A204.1 (cell line): Measurements from ENCODE around the gene CAMKMT.
A peak's percentile ranks its signal among the peaks of the same experiment; 100 is the strongest.

Source experiments
- FAIRE-seq: peaks from 2 replicates; lab custom pipeline; 2012; peaks lifted over from hg19 to GRCh38; lab: Jason Lieb, UNC

Gene CAMKMT

DNA sequence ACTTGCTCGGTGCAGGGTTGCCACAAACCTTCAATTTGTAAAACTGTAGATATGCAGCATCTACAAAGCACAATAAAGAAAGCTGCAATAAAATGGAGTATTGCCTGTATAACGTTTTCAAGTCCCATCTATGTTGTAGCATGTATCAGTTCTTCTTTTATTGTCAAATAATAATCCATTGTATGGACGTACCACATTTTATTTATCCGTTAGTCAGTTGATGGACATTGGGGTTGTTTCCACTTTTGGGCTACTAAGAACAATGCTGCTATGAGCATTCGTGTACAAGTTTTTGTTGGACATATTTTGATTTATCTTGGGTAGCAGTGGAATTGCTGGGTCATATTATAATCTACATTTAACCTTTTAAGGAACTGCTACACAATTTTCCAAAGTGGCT lies 339.1 kb downstream of the CAMKMT start:
- no peak for FAIRE-seq

DNA sequence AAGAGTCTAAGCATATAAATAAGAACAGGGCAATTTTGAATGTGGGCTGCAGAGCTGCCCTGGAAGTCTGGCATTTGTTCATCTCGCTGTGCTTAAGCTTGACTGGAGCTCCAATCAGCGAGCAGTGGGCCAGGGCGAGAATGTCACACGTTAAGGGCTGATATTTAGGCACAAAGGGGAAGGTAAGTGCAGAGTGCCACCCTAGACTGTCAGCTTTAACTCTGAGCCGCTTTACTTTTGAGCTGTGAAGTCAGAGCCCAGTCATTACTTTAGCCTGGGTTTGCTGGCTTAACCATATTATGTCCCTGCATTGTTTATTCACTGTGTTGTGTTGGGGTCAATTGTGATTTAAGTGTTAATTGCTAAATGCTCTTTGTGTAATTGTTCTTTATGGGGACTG lies 343.6 kb downstream of the CAMKMT start:
- FAIRE-seq, result no peak

DNA sequence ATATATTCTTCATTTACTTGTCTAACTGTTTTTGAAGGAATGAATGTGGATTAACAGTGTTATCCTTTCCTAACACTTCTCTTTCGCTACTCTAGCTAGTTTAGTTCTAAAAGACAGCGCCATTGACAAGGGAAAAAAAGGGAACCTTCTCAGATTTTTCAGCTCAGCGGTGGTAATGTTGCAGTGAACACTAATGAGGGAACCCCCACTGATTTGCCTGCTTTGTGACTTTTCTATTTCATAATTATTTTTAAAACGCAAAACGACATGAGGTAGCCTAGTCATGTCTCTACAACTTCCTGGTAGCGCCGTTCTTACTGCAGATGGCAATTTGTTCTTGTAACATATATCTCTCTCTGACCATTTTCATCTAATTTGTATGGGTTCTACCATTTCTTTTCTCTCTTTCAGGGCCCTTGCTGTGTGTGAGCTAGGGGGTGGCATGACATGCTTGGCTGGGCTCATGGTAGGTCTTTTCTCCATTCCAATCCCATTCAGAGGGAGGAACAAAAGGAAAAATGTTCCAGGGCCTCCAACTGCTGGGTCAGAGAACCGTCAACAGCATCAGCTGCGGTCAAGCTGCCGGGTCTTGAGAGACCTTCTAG lies 344.2 kb downstream of the CAMKMT start:
- no peak for FAIRE-seq

DNA sequence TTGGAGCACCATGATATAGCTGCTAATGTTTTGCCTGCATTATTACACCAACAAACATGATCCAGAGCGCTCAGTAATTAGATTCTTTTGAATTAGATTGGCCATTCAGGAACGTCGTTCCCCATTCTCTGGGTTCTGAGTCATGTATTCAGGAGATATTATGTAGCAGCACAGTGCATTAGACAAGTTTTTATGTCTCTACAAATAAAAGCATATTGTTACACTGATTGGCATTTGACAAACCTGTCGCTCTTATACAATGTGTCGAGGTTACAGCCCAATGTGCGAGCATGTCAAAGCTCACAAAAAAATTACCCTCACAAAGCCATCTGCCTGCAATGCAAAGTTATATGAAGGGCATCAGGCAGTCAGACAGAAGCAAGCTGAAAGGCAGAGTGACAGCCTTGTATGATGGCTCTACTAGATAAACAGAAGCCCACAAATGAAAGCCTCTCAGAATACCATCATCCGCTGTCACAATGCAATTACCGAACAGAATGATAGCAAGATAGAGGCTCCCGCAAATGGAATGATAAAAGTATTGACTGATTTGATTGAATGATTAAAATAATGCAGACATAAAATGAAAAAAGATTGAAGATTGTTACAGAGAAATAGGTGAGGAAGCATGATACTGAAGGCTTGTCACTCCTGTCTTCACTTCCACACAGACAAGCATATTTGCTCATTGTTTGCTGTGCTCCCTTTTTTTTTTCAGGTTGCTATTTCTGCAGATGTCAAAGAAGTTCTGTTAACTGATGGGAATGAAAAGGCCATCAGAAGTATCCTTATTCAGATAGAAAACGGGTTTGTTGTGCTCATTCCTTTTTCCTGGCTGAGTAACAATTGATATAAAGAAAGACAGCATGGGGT lies 345.2 kb downstream of the CAMKMT start:
- FAIRE-seq, result no peak

DNA sequence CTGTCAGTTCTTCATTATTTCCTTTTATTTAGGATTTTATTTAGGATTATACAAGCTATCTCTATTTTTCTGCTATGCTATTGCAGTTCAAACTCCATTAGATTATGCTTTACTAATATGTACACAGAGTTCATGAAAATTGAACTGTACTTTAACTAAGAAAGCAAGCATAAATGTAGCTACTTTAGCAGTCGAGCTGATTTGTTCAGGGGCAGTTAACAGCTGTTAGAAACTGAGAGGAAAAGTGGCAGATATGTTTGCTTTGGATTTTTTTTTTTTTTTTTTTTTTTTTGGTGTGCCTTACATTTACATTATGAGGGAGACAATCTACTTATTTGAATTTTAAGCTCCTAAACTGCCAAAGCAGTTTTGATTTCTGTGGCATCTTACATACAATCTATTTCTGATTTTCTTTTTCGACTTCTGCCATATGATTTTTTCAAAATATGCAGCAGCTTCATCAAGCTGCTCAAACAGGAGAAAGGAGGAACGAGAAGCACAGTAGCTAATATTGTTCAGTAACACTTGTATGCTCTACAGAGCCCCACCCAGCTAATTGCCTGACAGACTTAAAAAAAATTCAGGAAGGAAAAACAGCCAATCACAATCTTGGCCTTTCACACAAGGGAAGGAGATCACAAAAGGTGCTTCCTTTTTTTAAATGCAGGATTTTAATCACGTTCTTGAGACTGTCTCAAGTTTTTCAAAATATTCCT lies 346.4 kb downstream of the CAMKMT start:
- FAIRE-seq, result no peak

DNA sequence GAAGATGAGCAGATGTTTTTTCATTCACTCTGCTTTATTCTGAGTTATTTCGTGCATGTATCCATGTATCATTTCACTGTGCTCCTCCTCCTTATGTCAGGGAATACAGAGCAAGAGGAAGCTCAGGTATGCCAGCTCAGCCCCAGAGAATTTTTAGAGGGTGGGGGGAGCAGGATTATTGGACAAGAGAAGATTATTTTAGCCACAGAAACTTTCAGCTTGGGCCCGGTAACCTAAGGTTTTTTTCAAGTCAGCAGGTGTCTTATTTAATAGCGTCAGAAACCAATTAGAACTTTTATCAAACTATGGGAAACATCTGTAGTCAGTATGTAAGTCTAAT lies 346.9 kb downstream of the CAMKMT start:
- FAIRE-seq, result no peak

DNA sequence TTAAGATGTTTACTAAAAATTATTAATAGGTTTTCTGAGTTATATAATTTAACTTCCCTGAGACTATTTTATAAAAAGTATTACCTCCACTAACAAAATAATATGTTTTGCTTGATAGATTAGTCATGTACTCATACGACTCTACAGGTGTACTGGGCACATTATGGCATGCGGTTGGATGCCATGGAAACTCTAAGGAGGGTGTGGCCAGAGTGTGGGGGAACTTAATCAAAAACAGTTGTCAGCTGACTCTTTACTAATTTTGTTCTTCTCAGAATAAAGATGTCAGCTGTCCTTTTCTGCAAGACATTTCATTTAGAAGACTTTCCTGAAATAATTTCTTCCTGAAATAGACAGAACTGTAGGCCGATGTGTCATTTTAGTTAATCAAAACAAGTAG lies 351.4 kb downstream of the CAMKMT start:
- FAIRE-seq, result no peak

DNA sequence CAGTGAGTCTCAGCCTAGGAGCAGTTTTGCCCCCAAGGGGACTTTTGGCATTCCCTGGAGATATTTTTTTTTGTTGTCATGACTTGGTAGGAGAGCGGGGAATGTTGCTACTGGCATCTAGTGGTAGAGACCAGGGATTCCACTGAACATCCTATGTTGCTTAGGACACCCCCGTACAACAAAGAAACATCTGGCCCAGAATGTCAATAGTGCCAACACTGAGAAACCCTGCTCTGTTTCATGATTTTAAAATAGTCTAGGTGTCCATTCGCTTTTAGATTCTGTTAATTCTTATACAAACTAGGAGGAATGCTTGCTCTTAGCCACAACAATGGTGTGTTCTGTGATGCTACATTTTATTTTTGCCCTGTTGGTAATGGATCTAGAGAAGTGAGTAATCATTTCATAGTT lies 353.9 kb downstream of the CAMKMT start:
- no peak for FAIRE-seq

DNA sequence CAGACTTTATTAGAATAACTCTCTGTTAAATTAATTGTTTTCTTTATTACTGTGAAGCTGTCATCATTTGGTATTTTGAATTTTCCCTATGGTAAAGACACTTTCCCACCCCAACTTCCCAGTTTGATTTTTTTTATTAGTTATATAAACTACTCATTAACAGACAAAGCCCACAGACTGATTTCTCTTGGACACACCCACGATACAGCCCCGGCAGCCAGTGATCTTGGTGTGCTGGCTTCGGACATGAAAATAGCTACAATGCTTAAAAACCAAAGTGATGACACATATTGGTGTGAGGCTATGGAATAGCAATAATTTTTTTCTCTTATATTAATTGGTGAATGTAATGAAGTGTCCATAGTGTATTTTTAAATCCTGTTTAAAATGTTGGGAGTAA lies 354.4 kb downstream of the CAMKMT start:
- no peak for FAIRE-seq

DNA sequence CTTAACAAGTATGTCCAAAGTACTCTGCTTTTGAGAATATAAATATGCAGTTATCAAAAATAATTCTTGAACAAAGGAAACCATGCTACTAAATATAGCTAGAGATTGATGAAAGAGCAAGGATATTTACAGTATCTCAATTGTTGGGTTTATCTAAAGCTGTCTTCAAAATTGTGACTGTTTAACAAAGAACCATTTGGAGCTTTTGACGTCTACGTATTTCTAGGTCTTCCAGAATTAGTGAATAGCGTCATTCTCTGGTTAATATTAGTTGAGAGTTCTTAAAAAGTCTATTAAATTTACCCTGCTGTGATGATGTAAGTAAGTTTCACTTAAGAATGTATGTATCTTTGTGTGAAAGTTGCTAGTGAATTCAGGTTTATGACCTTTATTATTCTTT lies 356.7 kb downstream of the CAMKMT start:
- FAIRE-seq, result no peak

DNA sequence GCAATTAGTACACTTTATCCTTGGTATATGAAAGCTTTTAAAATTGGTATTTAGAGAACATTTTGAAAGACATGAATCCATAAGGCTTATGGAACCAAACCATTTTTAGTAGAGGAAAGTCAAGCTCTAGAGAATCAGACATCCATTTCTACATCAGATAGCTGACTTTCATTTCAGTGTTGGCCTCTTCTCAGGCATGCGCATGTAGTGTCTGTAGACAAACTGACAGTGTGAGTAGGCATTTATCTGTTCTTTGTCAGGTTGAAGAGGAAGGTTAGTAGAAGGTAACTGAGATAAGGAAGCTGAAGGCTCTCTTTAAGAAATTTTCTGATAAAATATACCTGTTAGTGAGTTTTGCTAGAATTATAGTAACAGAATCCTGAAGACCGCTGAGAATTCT lies 357.8 kb downstream of the CAMKMT start:
- no peak for FAIRE-seq

DNA sequence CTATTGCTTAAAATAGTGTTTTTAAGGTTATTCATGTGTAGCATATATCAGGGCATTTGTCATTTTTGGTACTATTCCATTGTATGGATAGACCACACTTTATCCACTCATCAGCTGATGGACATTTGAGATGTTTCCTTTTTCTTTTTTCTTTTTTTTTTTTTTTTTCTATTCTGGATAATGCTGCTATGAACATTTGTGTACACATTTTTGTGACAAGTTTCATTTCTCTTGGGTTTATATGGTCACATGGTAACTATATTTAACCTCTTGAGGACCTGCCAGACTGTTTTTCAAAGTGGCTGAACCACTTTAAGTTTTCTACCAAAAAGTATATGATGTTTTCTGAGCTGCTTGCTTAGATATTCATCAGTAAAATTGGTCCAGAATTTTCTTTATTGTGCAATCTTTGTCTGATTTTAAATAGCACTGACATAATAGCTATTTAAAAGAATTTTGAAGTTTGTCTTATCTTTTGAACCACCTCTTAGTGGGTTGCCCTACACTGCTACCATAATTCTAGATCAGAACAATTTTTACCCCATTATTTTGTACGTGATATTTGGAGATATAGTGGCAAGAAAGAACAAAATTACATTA lies 360.4 kb downstream of the CAMKMT start:
- FAIRE-seq, result no peak

DNA sequence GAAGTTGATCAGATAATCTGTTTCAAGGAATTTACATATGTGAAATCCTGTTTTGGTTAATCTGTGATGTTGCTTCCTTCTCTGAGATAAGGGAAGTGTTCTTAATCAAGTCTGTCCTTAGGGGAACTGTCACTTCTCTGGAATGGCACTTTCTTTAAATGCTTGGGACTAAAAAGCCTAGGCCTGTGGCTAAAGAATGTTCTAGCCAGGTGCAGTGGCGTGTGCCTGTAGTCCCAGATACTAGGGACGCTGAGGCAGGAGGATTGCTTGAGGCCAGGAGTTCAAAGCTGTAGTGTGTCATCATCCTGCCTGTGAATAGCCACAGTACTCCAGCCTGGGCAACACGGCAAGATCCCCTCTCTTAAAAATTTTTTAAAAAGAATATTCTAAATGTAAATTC lies 362.2 kb downstream of the CAMKMT start:
- no peak for FAIRE-seq

DNA sequence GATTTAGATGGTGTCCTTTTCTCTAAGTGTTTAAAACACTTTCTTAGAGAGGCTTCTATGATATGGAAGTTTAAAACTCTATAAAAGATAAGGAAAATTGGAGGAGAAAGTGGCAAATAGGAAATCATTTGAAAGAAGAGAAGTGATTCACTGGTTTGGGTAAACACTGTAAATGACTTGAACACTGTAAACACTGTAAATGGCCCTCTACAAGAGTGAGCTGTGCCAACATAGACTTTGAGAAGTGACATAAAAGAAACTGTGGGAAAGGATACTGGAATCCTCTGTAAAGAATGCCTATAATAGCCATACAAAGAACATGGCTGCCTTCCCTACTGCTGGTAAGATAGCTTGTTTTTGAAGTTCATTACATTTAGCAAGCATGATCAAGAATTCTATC lies 368.8 kb downstream of the CAMKMT start:
- no peak for FAIRE-seq

DNA sequence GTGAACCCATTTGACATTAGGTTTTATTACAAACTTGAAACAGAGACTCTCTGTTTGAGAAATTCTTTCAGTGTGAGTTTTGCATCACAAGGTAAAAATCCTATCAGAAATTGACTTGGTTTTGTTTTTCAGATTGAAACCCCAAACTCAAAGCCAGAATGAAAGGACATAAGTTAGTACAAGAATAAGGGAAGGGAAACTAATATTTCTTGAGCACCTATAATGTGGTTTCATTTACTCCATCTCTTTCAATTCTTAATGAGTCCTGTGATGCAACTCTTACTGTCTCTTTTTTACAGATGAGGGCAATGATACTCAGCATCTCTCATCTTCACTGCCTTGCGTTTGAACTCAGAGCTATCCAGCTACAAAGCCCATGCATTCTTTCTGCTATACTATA lies 369.8 kb downstream of the CAMKMT start:
- no peak for FAIRE-seq

DNA sequence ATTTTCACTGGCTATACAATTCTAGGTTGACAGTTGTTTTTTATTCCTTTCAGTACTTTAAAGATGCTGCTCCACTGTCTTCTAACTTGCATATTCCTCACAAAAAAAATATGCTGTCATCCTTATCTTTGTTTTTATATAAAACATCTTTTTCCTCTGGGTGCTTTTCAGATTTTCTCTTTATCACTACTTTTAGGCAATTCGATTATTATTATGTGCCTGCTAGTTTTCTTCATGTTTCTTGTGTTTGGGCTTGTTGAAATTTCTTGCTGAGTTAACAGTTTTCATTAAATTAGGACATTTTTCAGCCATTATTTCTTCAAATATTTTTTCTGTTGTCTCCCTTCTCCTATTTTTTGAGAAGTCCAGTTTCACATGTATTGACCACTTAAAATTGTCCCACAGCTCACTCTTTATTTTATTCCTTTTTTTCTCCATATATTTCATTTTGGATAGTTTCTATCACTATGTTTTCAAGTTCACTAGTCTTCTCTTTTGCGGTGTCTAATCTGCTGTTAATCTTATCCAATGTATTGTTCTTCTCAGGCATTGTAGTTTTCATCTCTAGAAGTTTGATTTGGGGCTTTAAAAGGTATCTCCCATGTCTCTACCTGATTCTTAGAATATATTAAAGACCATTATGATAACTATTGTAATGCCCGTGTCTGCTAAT lies 374.7 kb downstream of the CAMKMT start:
- no peak for FAIRE-seq

DNA sequence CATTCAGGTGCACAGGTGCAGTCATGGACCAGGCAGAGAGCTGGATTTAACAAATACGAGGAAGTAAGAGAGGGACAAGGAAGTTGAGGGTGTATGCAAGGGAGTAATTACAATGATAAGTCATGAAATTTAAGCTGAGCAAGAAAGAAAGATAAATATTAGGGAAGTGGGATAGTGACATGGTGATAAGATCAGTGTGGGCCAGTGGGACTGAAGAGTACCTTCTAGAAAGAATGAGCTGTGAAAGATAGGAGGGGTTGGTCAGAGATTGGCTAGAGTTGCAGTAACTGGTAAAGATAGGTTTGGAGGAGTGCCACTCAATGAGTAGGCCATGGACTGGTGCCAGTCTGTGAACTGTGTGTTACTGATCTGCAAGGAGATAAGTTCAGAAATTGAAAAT lies 378.9 kb downstream of the CAMKMT start:
- FAIRE-seq, result no peak

DNA sequence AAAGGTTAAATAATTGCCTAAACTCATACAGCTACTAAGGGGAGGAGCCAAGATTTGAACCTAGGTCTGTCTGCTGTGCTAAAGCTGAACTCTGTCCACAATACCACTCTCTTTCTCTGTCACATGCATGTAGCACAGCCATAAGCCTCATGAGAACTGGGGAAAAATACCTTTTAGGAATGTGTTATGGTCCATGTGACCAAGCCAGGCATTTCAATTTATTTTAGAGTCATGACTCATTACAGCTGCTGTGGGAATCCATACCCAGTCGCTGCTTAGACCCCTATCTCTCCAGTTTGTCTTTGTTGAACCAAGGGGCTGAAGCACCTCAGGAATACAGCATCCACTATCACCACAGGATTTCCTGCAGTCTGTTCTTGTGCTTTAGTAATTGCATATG lies 379.8 kb downstream of the CAMKMT start:
- no peak for FAIRE-seq

DNA sequence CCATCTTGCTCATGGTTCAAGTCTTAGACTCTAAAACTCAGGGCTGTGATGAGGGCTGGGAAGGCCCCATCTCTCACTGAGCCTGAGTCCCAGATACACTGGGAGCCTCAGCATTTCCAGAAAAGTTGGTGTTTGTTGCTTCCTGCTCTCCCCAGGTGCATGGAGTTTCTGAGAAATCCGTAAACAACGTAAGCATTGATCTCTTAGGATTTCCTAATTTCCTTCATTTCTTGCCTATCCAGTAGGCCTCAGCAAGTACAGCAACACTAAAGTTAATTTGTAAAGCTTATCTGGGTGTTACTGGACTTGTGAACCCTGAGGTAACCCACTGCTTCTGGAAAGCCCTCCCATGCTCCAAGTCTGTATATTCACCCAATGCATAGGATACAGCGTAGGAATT lies 380.3 kb downstream of the CAMKMT start:
- FAIRE-seq, result no peak

DNA sequence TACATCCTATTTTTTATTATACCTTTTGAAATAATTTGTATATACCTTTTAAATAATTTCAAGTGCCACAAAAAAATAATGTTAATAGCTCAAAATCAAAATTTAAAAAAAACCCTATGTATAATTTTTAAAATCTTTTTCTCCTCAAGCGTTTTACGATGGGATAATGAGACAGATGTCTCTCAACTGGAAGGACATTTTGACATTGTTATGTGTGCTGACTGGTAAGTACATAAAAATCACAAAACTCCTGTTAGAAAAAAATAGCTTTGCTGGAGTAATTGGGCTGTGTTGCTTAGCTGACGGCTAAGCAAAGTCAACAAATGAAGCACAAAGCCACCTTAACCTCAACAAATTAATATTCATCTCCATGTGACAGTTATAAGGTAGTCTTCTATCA lies 381.7 kb downstream of the CAMKMT start:
- FAIRE-seq, result peak; percentile 3

DNA sequence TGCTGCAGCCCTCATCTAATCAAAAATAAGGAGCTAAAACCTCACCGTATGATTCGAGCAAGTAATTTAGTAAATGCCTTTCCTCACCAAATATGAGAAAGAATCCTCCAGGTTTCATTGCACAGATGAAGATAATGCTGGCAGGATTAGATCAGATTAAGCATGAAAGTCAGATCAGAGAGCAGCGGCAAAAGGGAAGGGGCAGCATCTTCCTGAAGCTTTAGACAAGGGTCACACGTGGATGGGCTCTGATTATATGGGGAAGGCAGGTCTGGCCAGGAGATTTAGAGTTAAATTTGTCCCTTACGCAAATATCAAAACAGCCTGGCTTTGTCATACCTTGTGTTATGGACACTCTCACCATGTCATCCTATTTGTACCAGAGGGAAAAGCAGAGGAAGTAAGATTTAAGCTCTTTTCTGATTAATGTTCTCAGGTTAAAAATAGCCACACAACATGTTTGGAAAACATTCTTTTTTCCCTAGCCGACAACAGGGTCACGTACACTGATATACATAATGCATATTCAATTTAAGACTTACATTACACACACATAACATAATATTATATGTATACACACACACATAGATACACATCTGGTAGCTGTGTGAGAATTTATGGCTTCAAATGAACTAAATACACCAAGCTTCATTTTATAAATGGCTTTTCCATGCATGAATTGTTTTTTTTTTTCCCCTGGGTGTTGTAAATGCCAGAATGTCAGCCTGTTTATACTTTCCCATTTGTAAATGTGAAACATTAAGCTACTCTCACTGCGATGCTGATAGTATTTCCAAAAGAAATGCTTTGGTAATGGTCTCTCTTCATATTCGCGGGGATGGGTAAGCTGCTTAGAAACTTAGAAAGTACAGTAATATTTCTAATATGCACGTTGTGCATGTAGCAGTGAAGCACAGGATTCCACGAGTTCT lies 383.5 kb downstream of the CAMKMT start:
- no peak for FAIRE-seq
